Loucy (cell line): ENCODE results near the gene SYNE1.

Experiments used
- CTCF ChIP-seq: fragments of 200-600 bp; sonication (generic); conservative IDR thresholded peaks from 2 replicates; pipeline ENCODE4 v1.5.1; 2014; ENCODE audit warnings: mild to moderate bottlenecking, antibody characterized with exemption, low read length
- EZH2phosphoT487 ChIP-seq: fragments of 200-600 bp; IDR thresholded peaks from 2 replicates; pipeline ENCODE4 v1.6.1; 2018; ENCODE audit warnings: antibody characterized with exemption, mild to moderate bottlenecking, moderate library complexity, borderline replicate concordance

- TF ChIP-seq EZH2phosphoT487 = no peak
- TF ChIP-seq CTCF = no peak
Measured at GRCh38 chr6:152585236-152585635, 51.9 kb downstream of the SYNE1 start.
